Heart left ventricle (tissue), 16 donors: ENCODE results near the gene IL19. TPM values are rescaled to one million over a fixed set of nuclear protein-coding genes. Genes with fewer than 3 reads are reported as not detected.

ENCODE experiments used
- ATAC-seq, 4 donors: fragments of 200-7000 bp; cut with Tn5 transposase; one replicate each; pipeline ENCODE4 v1.9.1; 2020 to 2022; ENCODE audit warnings: moderate library complexity in 4 of 4, mild to moderate bottlenecking in 3 of 4, moderate number of reproducible peaks in 1 of 4
- DNase-seq, 5 donors: peaks; one replicate each; pipeline ENCODE4 v3.0.0-alpha.2; 2020
- H3K27ac ChIP-seq, 12 donors: fragments of 200-600 bp; sonication (generic) in 4 of 12; one replicate each; pipeline versions ENCODE4 v1.5.0 to v1.8.0; 2016 to 2022; ENCODE audit warnings: mild to moderate bottlenecking in 2 of 12
- H3K27me3 ChIP-seq, 9 donors: fragments of 200-600 bp; sonication (generic) in 2 of 9; one replicate each; pipeline versions ENCODE4 v1.5.1 to v1.8.0; 2016 to 2022; ENCODE audit warnings: mild to moderate bottlenecking in 3 of 9
- H3K36me3 ChIP-seq, 9 donors: fragments of 200-600 bp; sonication (generic) in 2 of 9; one replicate each; pipeline versions ENCODE4 v1.5.0 to v1.8.0; 2018 to 2022; ENCODE audit warnings: mild to moderate bottlenecking in 2 of 9
- H3K4me1 ChIP-seq, 12 donors: fragments of 200-600 bp; sonication (generic) in 4 of 12; one replicate each; pipeline versions ENCODE4 v1.5.0 to v1.8.0; 2016 to 2022; ENCODE audit warnings: mild to moderate bottlenecking in 3 of 12
- H3K4me3 ChIP-seq, 12 donors: fragments of 200-600 bp; sonication (generic) in 4 of 12; one replicate each; pipeline versions ENCODE4 v1.5.0 to v1.8.0; 2017 to 2022; ENCODE audit warnings: mild to moderate bottlenecking in 9 of 12, moderate library complexity in 4 of 12
- H3K9me3 ChIP-seq, 12 donors: fragments of 200-600 bp; sonication (generic) in 4 of 12; one replicate each; pipeline versions ENCODE4 v1.5.0 to v1.8.0; 2016 to 2022; ENCODE audit warnings: mild to moderate bottlenecking in 1 of 12
- POLR2A ChIP-seq, 2 donors: fragments of 450-650 bp; IDR thresholded peaks; one replicate each; pipeline ENCODE4 v1.6.1; 2017; ENCODE audit warnings: antibody characterized with exemption in 2 of 2, mild to moderate bottlenecking in 2 of 2, moderate library complexity in 2 of 2
- WGBS, 4 donors: extraction: QIAGEN DNeasy Blood & Tissue Kit in 2 of 4; methylation state at CpG; one replicate each; pipeline versions ENCODE4 v1.1.5 to v1.1.7; 2013 to 2018; 5-methylcytosine and 5-hydroxymethylcytosine counted together
- intact Hi-C, 10 donors: fragments of 100-400 bp; cut with DNase I; formaldehyde crosslinking; loops; one replicate each; pipeline versions ENCODE4 v1.11.1 to v1.14.2; 2022
- polyA plus RNA-seq, 2 donors: library from polyadenylated mRNA; stranded (reverse); fragments of 200-250 nt; gene quantifications; one replicate each; pipeline ENCODE4 v1.2.3, GENCODE V29; 2013
- total RNA-seq, 9 donors: library from RNA; depleted of rRNA in 2 of 9; stranded (reverse); fragments of >200 nt in 2 of 9; fragmentation: NEBNext Ultra II Directional in 3 of 9; extraction: Animal tissue kit (Norgen Biotek cat#: 25700) in 3 of 9; gene quantifications; one replicate each; pipeline versions ENCODE4 v1.1.0 to v1.2.4, GENCODE V29; 2016 to 2023
- TF ChIP-seq, protein P1 (sequence below), 12 donors: fragments of 200-600 bp; sonication (generic) in 4 of 12; IDR thresholded peaks; one replicate each; pipeline versions ENCODE4 v1.5.0 to v1.8.0; 2018 to 2022; ENCODE audit warnings: antibody characterized with exemption in 12 of 12, mild to moderate bottlenecking in 5 of 12
- donor health status: ischemic (EF 13 %, LVEDD 7.1; RV severe dilation, severe dysfunction).
- donor health status: healthy with polysubstance abuse.
- donor health status: DM: no; HTN: yes; CAD: no.
- donor health status: DM: no; HTN: no; CAD: no.
- donor health status: ischemic (EF 25% LVEDD 6.9; RV normal size, moderate dysfunction).
- donor health status: ischemic (EF 25% LVEDD 5.7; RV mildly dilated, moderate dysfunction).
- donor health status: healthy.
- donor health status: DM: yes; HTN: yes; CAD: no.
- donor health status: ischemic (EF 35%, LVEDD 5.7; RV mildly dilated, moderate dysfunction).
- donor health status: nonischemic (EF 11% LVEDD 7.7; RV severe dilation, severe dysfunction).
- donor health status: DM: yes; HTN: yes; CAD: no.
- donor health status: PGD.
- donor health status: ischemic (EF 29% LVEDD 5.4; RV normal size, mild dysfunction).
- donor health status: nonischemic (EF 23%, LVEDD 6.1; RV moderate dilation, normal function).

IL19 gene
- total and polyA plus RNA-seq, 11 donors: not detected

DNA sequence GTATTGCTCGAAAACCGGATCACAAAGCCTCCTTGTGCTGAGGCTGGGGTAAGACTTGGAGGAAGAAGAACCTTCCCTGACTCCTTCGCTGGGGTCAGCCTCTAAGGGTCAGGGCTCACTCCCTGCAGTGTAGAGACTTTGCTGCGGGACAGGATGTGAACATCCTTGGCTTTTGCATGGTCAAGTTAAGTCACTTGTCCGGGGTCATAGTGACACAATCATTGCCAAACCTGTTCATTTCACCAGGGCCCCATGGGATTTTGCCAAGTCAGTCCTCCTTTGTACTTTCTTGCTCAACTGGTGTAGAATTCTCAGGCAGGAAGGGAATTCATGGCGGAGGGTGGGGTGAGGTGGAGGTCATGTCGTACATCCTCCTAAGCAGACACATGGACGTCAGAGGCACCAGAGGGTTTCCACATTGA, 26.4 kb downstream of the IL19 start:
- no peaks in the 10 kb centered on the region for H3K9me3 ChIP-seq
- H3K36me3 ChIP-seq: no peaks in the 10 kb centered on the region
- H3K27me3 ChIP-seq: no peaks in the 10 kb centered on the region
- peak overlapping the region in 1 of 12 donors; percentile 25 for H3K27ac ChIP-seq
- intact Hi-C loops: no loop called here
- peak in 1 of 4 donors; percentile 51 for ATAC-seq
- no peak overlapping the region for H3K4me3 ChIP-seq
- DNase-seq: no peak
- TF ChIP-seq, protein P1, sequence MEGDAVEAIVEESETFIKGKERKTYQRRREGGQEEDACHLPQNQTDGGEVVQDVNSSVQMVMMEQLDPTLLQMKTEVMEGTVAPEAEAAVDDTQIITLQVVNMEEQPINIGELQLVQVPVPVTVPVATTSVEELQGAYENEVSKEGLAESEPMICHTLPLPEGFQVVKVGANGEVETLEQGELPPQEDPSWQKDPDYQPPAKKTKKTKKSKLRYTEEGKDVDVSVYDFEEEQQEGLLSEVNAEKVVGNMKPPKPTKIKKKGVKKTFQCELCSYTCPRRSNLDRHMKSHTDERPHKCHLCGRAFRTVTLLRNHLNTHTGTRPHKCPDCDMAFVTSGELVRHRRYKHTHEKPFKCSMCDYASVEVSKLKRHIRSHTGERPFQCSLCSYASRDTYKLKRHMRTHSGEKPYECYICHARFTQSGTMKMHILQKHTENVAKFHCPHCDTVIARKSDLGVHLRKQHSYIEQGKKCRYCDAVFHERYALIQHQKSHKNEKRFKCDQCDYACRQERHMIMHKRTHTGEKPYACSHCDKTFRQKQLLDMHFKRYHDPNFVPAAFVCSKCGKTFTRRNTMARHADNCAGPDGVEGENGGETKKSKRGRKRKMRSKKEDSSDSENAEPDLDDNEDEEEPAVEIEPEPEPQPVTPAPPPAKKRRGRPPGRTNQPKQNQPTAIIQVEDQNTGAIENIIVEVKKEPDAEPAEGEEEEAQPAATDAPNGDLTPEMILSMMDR (IDR thresholded peaks at IDR 0.05): no peak
- no peak for TF ChIP-seq POLR2A (IDR thresholded peaks at IDR 0.05)
- 79 to 85% (median 85%) methylated on average over 8 of the region's 8 CpGs for WGBS, 4 donors
- H3K4me1 ChIP-seq: peaks cover 0 to 19% (median 0%) of the 10 kb centered on the region in 12 donors

- ATAC-seq (peak in 1 of 4 donors; percentile 66), DNase-seq (no peak)
- 38 to 46% (median 40%) methylated on average over 8 of the region's 8 CpGs for WGBS, 4 donors
- Histone ChIP-seq H3K4me3 (no peak overlapping the region), H3K9me3 (no peaks in the 10 kb centered on the region), H3K4me1 (peaks cover 0 to 20% (median 0%) of the 10 kb centered on the region in 12 donors), H3K27me3 (no peaks in the 10 kb centered on the region), H3K27ac (no peak overlapping the region), H3K36me3 (no peaks in the 10 kb centered on the region)
- TF ChIP-seq, protein P1 (IDR thresholded peaks at IDR 0.05): peak in 11 of 12 donors; percentile 10 to 49 (median 40)
- TF ChIP-seq POLR2A (IDR thresholded peaks at IDR 0.05): no peak
- intact Hi-C loops: no loop called here
Observed at GRCh38 chr1:206797534-206798383, 27.2 kb downstream of the IL19 start.

- Histone ChIP-seq H3K4me1 (peaks cover 0 to 24% (median 0%) of the 10 kb centered on the region in 12 donors), H3K36me3 (no peaks in the 10 kb centered on the region), H3K9me3 (no peaks in the 10 kb centered on the region), H3K27me3 (no peaks in the 10 kb centered on the region), H3K27ac (no peak overlapping the region), H3K4me3 (no peak overlapping the region)
- DNase-seq (no peak), ATAC-seq (no peak)
- WGBS, 4 donors: 85 to 89% (median 87%) methylated on average over 13 of the region's 13 CpGs
- intact Hi-C loops: no loop called here
- TF ChIP-seq, protein P1 (IDR thresholded peaks at IDR 0.05): no peak
- TF ChIP-seq POLR2A (IDR thresholded peaks at IDR 0.05): no peak
Observed at GRCh38 chr1:206798384-206798996, 27.9 kb downstream of the IL19 start.

DNA sequence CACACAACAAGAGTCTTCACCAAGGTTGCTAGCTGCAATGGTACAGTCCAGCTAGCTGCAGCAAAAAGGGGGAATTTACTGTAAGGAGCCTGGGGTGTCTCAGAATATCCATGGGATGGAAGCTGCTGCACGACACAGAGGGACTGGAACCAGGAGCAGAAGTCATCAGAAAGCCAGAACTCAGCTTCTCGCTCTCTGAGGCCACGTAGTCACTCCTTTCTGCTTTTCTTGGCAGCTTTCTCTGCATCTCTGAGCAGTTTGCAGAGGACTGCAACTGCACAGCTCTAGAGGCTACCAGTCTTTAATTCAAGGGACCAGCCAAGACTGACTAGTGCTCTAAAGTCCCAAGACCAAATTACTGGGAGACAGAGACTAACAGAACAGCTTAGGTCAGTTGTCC, 28.7 kb downstream of the IL19 start:
- no peak for DNase-seq
- intact Hi-C loops: no loop called here
- WGBS, 4 donors: 68 to 78% (median 75%) methylated on average over 3 of the region's 3 CpGs
- ATAC-seq: no peak
- Histone ChIP-seq H3K9me3 (no peaks in the 10 kb centered on the region), H3K4me1 (peaks cover 0 to 31% (median 0%) of the 10 kb centered on the region in 12 donors), H3K27me3 (no peaks in the 10 kb centered on the region), H3K36me3 (no peaks in the 10 kb centered on the region), H3K27ac (no peak overlapping the region), H3K4me3 (no peak overlapping the region)
- TF ChIP-seq, protein P1 (IDR thresholded peaks at IDR 0.05): no peak
- no peak for TF ChIP-seq POLR2A (IDR thresholded peaks at IDR 0.05)
